ENCODE results near the gene PRPF38A. TPM values are rescaled to one million over a fixed set of nuclear protein-coding genes. Genes with fewer than 3 reads are reported as not detected.

The PRPF38A gene
- total and polyA plus RNA-seq, 2 of the 4 experiments (the other 2 are of a cell fraction), result 19.0 to 23.5 TPM

DNA sequence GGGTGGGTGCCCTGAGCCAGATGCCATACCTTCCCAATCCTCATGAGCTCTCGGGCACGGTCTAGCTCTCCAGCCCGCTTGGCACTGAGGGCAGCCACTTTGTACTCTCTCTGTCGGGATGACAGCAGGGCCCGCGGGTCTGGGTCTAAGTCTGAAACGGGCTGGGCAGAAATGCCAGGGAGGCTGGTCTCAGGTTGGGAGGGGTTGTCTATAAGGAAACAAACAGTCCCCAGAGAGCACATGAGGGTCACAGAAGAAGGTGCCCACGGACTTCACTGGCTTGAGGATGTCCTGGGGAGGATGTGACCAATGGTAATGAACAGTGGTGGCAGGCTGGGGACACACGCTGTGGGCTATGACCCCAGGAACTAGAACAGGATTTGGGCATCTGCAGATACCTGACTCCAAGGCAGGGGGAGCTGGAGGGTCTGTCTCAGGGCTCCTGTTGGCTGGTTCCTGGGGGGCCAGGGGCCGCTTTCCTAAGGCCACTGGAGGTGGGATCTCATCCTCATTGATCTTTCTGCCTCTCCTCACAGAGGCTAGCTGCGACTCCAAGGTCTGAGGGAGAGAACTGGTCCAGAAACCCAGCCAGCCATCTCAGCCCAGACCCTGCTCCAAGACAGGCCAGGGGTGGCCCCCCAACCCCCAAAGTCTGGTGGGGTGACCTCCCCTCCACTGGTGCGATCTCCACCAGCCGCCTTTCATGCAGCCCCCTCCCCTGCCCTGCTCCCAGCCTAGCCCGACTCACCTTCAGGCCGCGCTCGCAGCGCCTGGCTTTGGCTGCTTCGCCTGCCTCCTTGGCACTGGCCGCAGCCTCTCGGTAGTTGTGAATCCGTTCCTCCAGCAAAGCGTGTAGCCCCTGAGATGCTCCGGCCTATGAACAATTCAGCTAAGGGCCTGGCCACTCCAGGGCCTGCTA, 44.5 kb upstream of the PRPF38A start:
- no peak overlapping the region for H4K5ac ChIP-seq (ENCODE audit: low read depth, low read length)
- H3K23ac ChIP-seq (ENCODE audit: low read depth, low read length), result no peak overlapping the region
- peaks cover 8% of the 10 kb centered on the region; the same call in 1 of the 2 replicates for H4K20me1 ChIP-seq (ENCODE audit: insufficient read depth, low read length)
- H3K27ac ChIP-seq (ENCODE audit: insufficient read depth, low read length), result no peak overlapping the region
- H3K9me3 ChIP-seq (ENCODE audit: control insufficient read depth, insufficient read depth, low read length), result no peaks in the 10 kb centered on the region
- dilution Hi-C loops (cut with HindIII; ENCODE audit: low sequenced_read_pairs, unreplicated experiment) (no loop called here), intact Hi-C loops (cut with micrococcal nuclease) (no loop called here), in situ Hi-C loops (cut with MboI; ENCODE audit: low sequenced_read_pairs) (no loop called here)
- H4K8ac ChIP-seq (ENCODE audit: low read depth in 2 of 2, low read length in 2 of 2), result no peak overlapping the region
- peaks cover 30 to 36% of the 10 kb centered on the region in 2 experiments for H3K79me1 ChIP-seq (ENCODE audit: low read depth in 1 of 2, low read length in 2 of 2)
- H3K4ac ChIP-seq (ENCODE audit: low read depth, low read length), result no peak overlapping the region
- H2AK5ac ChIP-seq (ENCODE audit: low read depth, low read length), result no peak overlapping the region
- no peak overlapping the region for H2BK5ac ChIP-seq (ENCODE audit: low read depth, low read length, poor library complexity, severe bottlenecking)
- 92% methylated on average over 7 of the region's 24 CpGs; no CpG with 5 or more reads in 1 of the 2 experiments for WGBS, 2 experiments (ENCODE audit: extremely low coverage in 2 of 2, insufficient read length in 1 of 2)
- no peak overlapping the region for H3K56ac ChIP-seq (ENCODE audit: extremely low read depth, insufficient read depth, low read length)
- no peak overlapping the region for H3K18ac ChIP-seq (ENCODE audit: low read depth, low read length)
- no peak overlapping the region for H2BK15ac ChIP-seq (ENCODE audit: low read depth, low read length)
- BruUV-seq (replicated peaks), result no TSS peak
- H4K91ac ChIP-seq (ENCODE audit: insufficient read depth, low read depth, low read length), result no peak overlapping the region
- no peaks in the 10 kb centered on the region for H3K27me3 ChIP-seq (ENCODE audit: control insufficient read depth, insufficient read depth, low read length)
- no peak overlapping the region for H3K14ac ChIP-seq (replicated peaks; ENCODE audit: low read depth, low read length)
- ATAC-seq (ENCODE audit: low read depth) (no peak), DNase-seq (no peak)
- H3K4me3 ChIP-seq (ENCODE audit: insufficient read depth, low read depth, low read length), result no peak overlapping the region
- H3K9ac ChIP-seq (ENCODE audit: low read depth, low read length), result no peak overlapping the region
- H3K9me1 ChIP-seq (ENCODE audit: insufficient read depth, low read length), result peaks cover 13% of the 10 kb centered on the region
- no peak overlapping the region for H3K4me2 ChIP-seq (ENCODE audit: low read depth, low read length)
- no peak overlapping the region for H2AK9ac ChIP-seq (replicated peaks; ENCODE audit: low read depth, low read length, poor library complexity)
- H2BK120ac ChIP-seq (ENCODE audit: low read depth, low read length), result no peak overlapping the region
- peaks cover 5% of the 10 kb centered on the region for H3K4me1 ChIP-seq (ENCODE audit: control insufficient read depth, insufficient read depth, low read length)
- H3K36me3 ChIP-seq (ENCODE audit: control insufficient read depth, insufficient read depth, low read length), result peaks cover 78% of the 10 kb centered on the region
- POLR2A ChIA-PET (ENCODE audit: unreplicated experiment), result no interaction called here
- CTCF ChIA-PET, result no interaction called here
- no peak overlapping the region for H2AFZ ChIP-seq (replicated peaks; ENCODE audit: low read length, poor library complexity)
- H2BK20ac ChIP-seq (ENCODE audit: low read depth, low read length), result no peak overlapping the region
- TF ChIP-seq MAFK (IDR thresholded peaks at IDR 0.05; ENCODE audit: low read depth, low read length) (no peak), NFE2L2 (IDR thresholded peaks at IDR 0.05; ENCODE audit: low read depth, low read length) (no peak), CTCF (conservative IDR thresholded peaks at IDR 0.05; ENCODE audit: low read depth, low read length) (no peak), CEBPB (IDR thresholded peaks at IDR 0.05; ENCODE audit: low read depth, low read length) (no peak), RCOR1 (IDR thresholded peaks at IDR 0.05; ENCODE audit: insufficient replicate concordance, low read length) (no peak), FOS (IDR thresholded peaks at IDR 0.05; ENCODE audit: low read depth, low read length) (no peak), RAD21 (IDR thresholded peaks at IDR 0.05; ENCODE audit: low read length) (no peak), CHD1 (IDR thresholded peaks at IDR 0.05; ENCODE audit: low read depth, low read length) (no peak), MXI1 (IDR thresholded peaks at IDR 0.05; ENCODE audit: borderline replicate concordance, low read depth, low read length) (no peak), BHLHE40 (IDR thresholded peaks at IDR 0.05; ENCODE audit: low read depth, low read length) (no peak), MAZ (IDR thresholded peaks at IDR 0.05; ENCODE audit: borderline replicate concordance, low read depth, low read length) (no peak), USF2 (IDR thresholded peaks at IDR 0.05; ENCODE audit: low read depth, low read length) (no peak), POLR2A (IDR thresholded peaks at IDR 0.05; ENCODE audit: low read depth, low read length) (no peak), ELK1 (IDR thresholded peaks at IDR 0.05; ENCODE audit: borderline replicate concordance, low read depth, low read length) (no peak), RFX5 (IDR thresholded peaks at IDR 0.05; ENCODE audit: low read depth, low read length) (no peak)
